Activated T-helper 1 cell treated with Interleukin-2 at 50 U/mL for 16 hours (primary cell): ENCODE measurements around the gene COL5A2.

Source experiments
- DNase-seq: peaks from one replicate; pipeline ENCODE4 v3.0.0-alpha.2; 2020; ENCODE audit warnings: low read depth

COL5A2 gene

GRCh38 chr2:189179570-189179950 is at the start of gene COL5A2:
COL5A2 (minus strand) TSS chr2:189179761; CDS start chr2:189179604, 157 bp downstream.
- no peak for DNase-seq

GRCh38 chr2:189226017-189226416 is 46.5 kb upstream of the COL5A2 start:
- no peak for DNase-seq

- DNase-seq = no peak
Observed at GRCh38 chr2:189225032-189225431, 45.5 kb upstream of the COL5A2 start.

- no peak for DNase-seq
Observed at GRCh38 chr2:189222468-189223105, 43.0 kb upstream of the COL5A2 start.

GRCh38 chr2:189221811-189222467 is 42.4 kb upstream of the COL5A2 start:
- DNase-seq = no peak

GRCh38 chr2:189218236-189218635 is 38.7 kb upstream of the COL5A2 start:
- DNase-seq = no peak

GRCh38 chr2:189217541-189217940 is 38.0 kb upstream of the COL5A2 start:
- no peak for DNase-seq

- no peak for DNase-seq
Observed at GRCh38 chr2:189217051-189217450, 37.5 kb upstream of the COL5A2 start.

GRCh38 chr2:189214484-189214883 is 34.9 kb upstream of the COL5A2 start:
- no peak for DNase-seq

GRCh38 chr2:189213250-189213649 is 33.7 kb upstream of the COL5A2 start:
- no peak for DNase-seq

- no peak for DNase-seq
Observed at GRCh38 chr2:189210250-189211087, 30.9 kb upstream of the COL5A2 start.

GRCh38 chr2:189208254-189208653 is 28.7 kb upstream of the COL5A2 start:
- no peak for DNase-seq

- DNase-seq = no peak
Observed at GRCh38 chr2:189204322-189204941, 24.9 kb upstream of the COL5A2 start.

GRCh38 chr2:189203177-189203799 is 23.7 kb upstream of the COL5A2 start:
- DNase-seq = no peak

- no peak for DNase-seq
Observed at GRCh38 chr2:189199797-189200196, 20.2 kb upstream of the COL5A2 start.

GRCh38 chr2:189192766-189193165 is 13.2 kb upstream of the COL5A2 start:
- no peak for DNase-seq

- no peak for DNase-seq
Observed at GRCh38 chr2:189191766-189192165, 12.2 kb upstream of the COL5A2 start.

- no peak for DNase-seq
Observed at GRCh38 chr2:189190685-189191084, 11.1 kb upstream of the COL5A2 start.

GRCh38 chr2:189188115-189188805 is 8.7 kb upstream of the COL5A2 start:
- DNase-seq = no peak

GRCh38 chr2:189183170-189183569 is 3.6 kb upstream of the COL5A2 start:
- no peak for DNase-seq

GRCh38 chr2:189181706-189182105 is 2.1 kb upstream of the COL5A2 start:
- no peak for DNase-seq
